Measurements from ENCODE around the gene EHMT2. TPM values are rescaled to one million over a fixed set of nuclear protein-coding genes. Genes with fewer than 3 reads are reported as not detected.

EHMT2 gene
- total and polyA plus RNA-seq, 2 of the 13 experiments (the other 11 are each of a cell fraction or from before 2014, with no cell fraction given): 55.2 to 69.2 TPM

DNA sequence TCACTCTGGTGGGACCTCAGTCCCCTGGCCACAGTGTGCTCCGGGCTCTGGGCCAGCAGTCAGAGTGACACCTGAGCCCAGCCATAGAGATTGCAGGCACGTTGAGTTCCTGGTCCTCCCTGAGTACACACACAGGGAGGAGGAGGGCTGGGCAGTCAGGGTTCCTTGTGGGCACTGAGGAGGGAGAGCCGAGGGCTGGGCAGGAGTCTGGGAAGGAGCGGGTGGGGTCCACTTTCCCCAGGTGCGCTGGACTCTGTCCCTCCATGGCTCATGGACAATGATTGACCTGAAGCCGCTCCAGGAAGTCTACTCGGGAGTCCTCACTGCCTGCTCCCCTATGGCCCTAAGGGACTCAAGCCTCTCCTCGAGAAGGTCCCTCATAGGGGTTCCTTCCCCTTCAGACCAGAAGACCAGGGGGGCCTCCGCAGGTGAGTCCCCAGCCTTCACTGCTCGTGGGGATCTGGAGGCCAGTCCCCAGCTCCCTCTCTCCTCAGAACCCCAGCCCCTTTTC, 19.8 kb downstream of the EHMT2 start (continued):
- no peak for TF ChIP-seq ZFP62 (CRISPR knock-in tag; IDR thresholded peaks at IDR 0.05)
- TF ChIP-seq MIER2 (CRISPR knock-in tag; IDR thresholded peaks at IDR 0.05): no peak
- no peak for TF ChIP-seq MED1 (CRISPR knock-in tag; IDR thresholded peaks at IDR 0.05)
- peak; percentile 78; the same call in 1 of the 2 replicates for TF ChIP-seq ZNF614 (CRISPR knock-in tag; IDR thresholded peaks at IDR 0.05; ENCODE audit: borderline replicate concordance)
- peak; percentile 52; the same call in 1 of the 2 replicates for TF ChIP-seq GABPB1 (CRISPR knock-in tag; IDR thresholded peaks at IDR 0.05)
- TF ChIP-seq KMT2A (CRISPR knock-in tag; IDR thresholded peaks at IDR 0.05): peak; percentile 15; the same call in 1 of the 2 replicates
- no peak for TF ChIP-seq ZNF816 (CRISPR knock-in tag; IDR thresholded peaks at IDR 0.05; ENCODE audit: borderline replicate concordance)
- TF ChIP-seq, protein P1, sequence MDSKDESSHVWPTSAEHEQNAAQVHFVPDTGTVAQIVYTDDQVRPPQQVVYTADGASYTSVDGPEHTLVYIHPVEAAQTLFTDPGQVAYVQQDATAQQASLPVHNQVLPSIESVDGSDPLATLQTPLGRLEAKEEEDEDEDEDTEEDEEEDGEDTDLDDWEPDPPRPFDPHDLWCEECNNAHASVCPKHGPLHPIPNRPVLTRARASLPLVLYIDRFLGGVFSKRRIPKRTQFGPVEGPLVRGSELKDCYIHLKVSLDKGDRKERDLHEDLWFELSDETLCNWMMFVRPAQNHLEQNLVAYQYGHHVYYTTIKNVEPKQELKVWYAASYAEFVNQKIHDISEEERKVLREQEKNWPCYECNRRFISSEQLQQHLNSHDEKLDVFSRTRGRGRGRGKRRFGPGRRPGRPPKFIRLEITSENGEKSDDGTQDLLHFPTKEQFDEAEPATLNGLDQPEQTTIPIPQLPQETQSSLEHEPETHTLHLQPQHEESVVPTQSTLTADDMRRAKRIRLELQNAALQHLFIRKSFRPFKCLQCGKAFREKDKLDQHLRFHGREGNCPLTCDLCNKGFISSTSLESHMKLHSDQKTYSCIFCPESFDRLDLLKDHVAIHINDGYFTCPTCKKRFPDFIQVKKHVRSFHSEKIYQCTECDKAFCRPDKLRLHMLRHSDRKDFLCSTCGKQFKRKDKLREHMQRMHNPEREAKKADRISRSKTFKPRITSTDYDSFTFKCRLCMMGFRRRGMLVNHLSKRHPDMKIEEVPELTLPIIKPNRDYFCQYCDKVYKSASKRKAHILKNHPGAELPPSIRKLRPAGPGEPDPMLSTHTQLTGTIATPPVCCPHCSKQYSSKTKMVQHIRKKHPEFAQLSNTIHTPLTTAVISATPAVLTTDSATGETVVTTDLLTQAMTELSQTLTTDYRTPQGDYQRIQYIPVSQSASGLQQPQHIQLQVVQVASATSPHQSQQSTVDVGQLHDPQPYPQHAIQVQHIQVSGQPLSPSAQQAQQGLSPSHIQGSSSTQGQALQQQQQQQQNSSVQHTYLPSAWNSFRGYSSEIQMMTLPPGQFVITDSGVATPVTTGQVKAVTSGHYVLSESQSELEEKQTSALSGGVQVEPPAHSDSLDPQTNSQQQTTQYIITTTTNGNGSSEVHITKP (CRISPR knock-in tag; IDR thresholded peaks at IDR 0.05; ENCODE audit: low read depth): peak; percentile 35; the same call in 1 of the 2 replicates
- TF ChIP-seq, protein P2, sequence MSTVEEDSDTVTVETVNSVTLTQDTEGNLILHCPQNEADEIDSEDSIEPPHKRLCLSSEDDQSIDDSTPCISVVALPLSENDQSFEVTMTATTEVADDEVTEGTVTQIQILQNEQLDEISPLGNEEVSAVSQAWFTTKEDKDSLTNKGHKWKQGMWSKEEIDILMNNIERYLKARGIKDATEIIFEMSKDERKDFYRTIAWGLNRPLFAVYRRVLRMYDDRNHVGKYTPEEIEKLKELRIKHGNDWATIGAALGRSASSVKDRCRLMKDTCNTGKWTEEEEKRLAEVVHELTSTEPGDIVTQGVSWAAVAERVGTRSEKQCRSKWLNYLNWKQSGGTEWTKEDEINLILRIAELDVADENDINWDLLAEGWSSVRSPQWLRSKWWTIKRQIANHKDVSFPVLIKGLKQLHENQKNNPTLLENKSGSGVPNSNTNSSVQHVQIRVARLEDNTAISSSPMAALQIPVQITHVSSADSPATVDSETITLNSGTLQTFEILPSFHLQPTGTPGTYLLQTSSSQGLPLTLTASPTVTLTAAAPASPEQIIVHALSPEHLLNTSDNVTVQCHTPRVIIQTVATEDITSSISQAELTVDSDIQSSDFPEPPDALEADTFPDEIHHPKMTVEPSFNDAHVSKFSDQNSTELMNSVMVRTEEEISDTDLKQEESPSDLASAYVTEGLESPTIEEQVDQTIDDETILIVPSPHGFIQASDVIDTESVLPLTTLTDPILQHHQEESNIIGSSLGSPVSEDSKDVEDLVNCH (CRISPR knock-in tag; IDR thresholded peaks at IDR 0.05): peak; percentile 86; the same call in 1 of the 2 replicates
- peak; percentile 50 for TF ChIP-seq ZNF331 (CRISPR knock-in tag; IDR thresholded peaks at IDR 0.05)
- 0 out of 2 replicates have a peak, but pooled peaks have one; percentile 43 for TF ChIP-seq JUN (CRISPR knock-in tag; IDR thresholded peaks at IDR 0.05)
- TF ChIP-seq SP5 (CRISPR knock-in tag; IDR thresholded peaks at IDR 0.05; ENCODE audit: borderline replicate concordance, low read depth): peak; percentile 40; the same call in 1 of the 2 replicates
- TF ChIP-seq, protein P3, sequence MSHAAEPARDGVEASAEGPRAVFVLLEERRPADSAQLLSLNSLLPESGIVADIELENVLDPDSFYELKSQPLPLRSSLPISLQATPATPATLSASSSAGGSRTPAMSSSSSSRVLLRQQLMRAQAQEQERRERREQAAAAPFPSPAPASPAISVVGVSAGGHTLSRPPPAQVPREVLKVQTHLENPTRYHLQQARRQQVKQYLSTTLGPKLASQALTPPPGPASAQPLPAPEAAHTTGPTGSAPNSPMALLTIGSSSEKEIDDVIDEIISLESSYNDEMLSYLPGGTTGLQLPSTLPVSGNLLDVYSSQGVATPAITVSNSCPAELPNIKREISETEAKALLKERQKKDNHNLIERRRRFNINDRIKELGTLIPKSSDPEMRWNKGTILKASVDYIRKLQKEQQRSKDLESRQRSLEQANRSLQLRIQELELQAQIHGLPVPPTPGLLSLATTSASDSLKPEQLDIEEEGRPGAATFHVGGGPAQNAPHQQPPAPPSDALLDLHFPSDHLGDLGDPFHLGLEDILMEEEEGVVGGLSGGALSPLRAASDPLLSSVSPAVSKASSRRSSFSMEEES (CRISPR knock-in tag; IDR thresholded peaks at IDR 0.05): 0 out of 2 replicates have a peak, but pooled peaks have one; percentile 45
- peak; percentile 28; the same call in 1 of the 2 replicates for TF ChIP-seq ZFY (CRISPR knock-in tag; IDR thresholded peaks at IDR 0.05)
- TF ChIP-seq, protein P4, sequence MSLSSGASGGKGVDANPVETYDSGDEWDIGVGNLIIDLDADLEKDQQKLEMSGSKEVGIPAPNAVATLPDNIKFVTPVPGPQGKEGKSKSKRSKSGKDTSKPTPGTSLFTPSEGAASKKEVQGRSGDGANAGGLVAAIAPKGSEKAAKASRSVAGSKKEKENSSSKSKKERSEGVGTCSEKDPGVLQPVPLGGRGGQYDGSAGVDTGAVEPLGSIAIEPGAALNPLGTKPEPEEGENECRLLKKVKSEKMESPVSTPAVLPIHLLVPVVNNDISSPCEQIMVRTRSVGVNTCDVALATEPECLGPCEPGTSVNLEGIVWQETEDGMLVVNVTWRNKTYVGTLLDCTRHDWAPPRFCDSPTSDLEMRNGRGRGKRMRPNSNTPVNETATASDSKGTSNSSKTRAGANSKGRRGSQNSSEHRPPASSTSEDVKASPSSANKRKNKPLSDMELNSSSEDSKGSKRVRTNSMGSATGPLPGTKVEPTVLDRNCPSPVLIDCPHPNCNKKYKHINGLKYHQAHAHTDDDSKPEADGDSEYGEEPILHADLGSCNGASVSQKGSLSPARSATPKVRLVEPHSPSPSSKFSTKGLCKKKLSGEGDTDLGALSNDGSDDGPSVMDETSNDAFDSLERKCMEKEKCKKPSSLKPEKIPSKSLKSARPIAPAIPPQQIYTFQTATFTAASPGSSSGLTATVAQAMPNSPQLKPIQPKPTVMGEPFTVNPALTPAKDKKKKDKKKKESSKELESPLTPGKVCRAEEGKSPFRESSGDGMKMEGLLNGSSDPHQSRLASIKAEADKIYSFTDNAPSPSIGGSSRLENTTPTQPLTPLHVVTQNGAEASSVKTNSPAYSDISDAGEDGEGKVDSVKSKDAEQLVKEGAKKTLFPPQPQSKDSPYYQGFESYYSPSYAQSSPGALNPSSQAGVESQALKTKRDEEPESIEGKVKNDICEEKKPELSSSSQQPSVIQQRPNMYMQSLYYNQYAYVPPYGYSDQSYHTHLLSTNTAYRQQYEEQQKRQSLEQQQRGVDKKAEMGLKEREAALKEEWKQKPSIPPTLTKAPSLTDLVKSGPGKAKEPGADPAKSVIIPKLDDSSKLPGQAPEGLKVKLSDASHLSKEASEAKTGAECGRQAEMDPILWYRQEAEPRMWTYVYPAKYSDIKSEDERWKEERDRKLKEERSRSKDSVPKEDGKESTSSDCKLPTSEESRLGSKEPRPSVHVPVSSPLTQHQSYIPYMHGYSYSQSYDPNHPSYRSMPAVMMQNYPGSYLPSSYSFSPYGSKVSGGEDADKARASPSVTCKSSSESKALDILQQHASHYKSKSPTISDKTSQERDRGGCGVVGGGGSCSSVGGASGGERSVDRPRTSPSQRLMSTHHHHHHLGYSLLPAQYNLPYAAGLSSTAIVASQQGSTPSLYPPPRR (CRISPR knock-in tag; IDR thresholded peaks at IDR 0.05; ENCODE audit: borderline replicate concordance): peak; percentile 63; the same call in 1 of the 2 replicates
- TF ChIP-seq FOXO1 (CRISPR knock-in tag; IDR thresholded peaks at IDR 0.05): peak; percentile 53; the same call in 1 of the 2 replicates
- no peak for TF ChIP-seq MBNL3 (CRISPR knock-in tag; conservative IDR thresholded peaks at IDR 0.05)

Measured in HepG2 (cell line).